Endothelial cell of hepatic sinusoid (primary cell): Measurements from ENCODE around the gene NFKBIB.
"Not testable (repeated sequence)": the region's sequence is repeated elsewhere in the genome, so short reads cannot be mapped to it uniquely, and the experiment has no call there.

Source experiments
- in situ Hi-C: cut with HindIII; loops from 2 replicates; pipeline ENCODE4 v1.10.0; 2017; ENCODE audit warnings: low sequenced_read_pairs

NFKBIB gene

GRCh38 chr19:38922482-38922881 lies 22.7 kb downstream of the NFKBIB start:
- in situ Hi-C loops, result loop anchor here (25.0 kb wide), 1 partner anchor 160 kb away; the partner anchor contains the start of gene LGALS7

- in situ Hi-C loops, result loop anchor here (25.0 kb wide), 1 partner anchor 162 kb away; the partner anchor contains the start of gene LGALS7
Observed at GRCh38 chr19:38924388-38924787, 24.6 kb downstream of the NFKBIB start.

- in situ Hi-C loops, result no loop called here
Observed at GRCh38 chr19:38928391-38929001, 28.7 kb downstream of the NFKBIB start.

- in situ Hi-C loops, result no loop called here
Observed at GRCh38 chr19:38929929-38930775, 30.4 kb downstream of the NFKBIB start, which contains the start of gene SARS2. TSS of gene SARS2 (minus strand) at chr19:38930763. CDS start at chr19:38930736, 27 bp downstream.

GRCh38 chr19:38930776-38931520 lies 31.2 kb downstream of the NFKBIB start, which contains the start of gene MRPS12:
TSS of gene MRPS12 (plus strand) at chr19:38930944. CDS start at chr19:38931295, 351 bp downstream.
- in situ Hi-C loops, result no loop called here

GRCh38 chr19:38931521-38931793 lies 31.7 kb downstream of the NFKBIB start:
- in situ Hi-C loops, result no loop called here

GRCh38 chr19:38932425-38933179 lies 32.8 kb downstream of the NFKBIB start:
- in situ Hi-C loops, result no loop called here

- in situ Hi-C loops, result no loop called here
Observed at GRCh38 chr19:38933544-38933943, 33.8 kb downstream of the NFKBIB start.

- in situ Hi-C loops, result no loop called here
Observed at GRCh38 chr19:38939957-38940356, 40.2 kb downstream of the NFKBIB start.

- in situ Hi-C loops, result not testable (repeated sequence)
Observed at GRCh38 chr19:38941466-38941865, 41.7 kb downstream of the NFKBIB start.

GRCh38 chr19:38941979-38942378 lies 42.2 kb downstream of the NFKBIB start:
- in situ Hi-C loops, result no loop called here

- in situ Hi-C loops, result no loop called here
Observed at GRCh38 chr19:38942471-38943181, 42.9 kb downstream of the NFKBIB start.

GRCh38 chr19:38944981-38945506 lies 45.3 kb downstream of the NFKBIB start:
- in situ Hi-C loops, result no loop called here

- in situ Hi-C loops, result no loop called here
Observed at GRCh38 chr19:38945562-38946228, 45.9 kb downstream of the NFKBIB start.

GRCh38 chr19:38946229-38947010 lies 46.7 kb downstream of the NFKBIB start:
- in situ Hi-C loops, result no loop called here

- in situ Hi-C loops, result no loop called here
Observed at GRCh38 chr19:38949580-38950367, 50.0 kb downstream of the NFKBIB start.

GRCh38 chr19:38951187-38951586 lies 51.4 kb downstream of the NFKBIB start:
- in situ Hi-C loops, result no loop called here
